Skeletal muscle satellite cell (primary cell): ENCODE measurements around the gene FRMD4A.

Source experiments
- H3K27me3 ChIP-seq: 2 replicates; pipeline ENCODE4 v1.7.0; 2013; ENCODE audit warnings: low read length; ENCODE audit not compliant: control insufficient read depth, insufficient read depth
- H3K36me3 ChIP-seq: 2 replicates; pipeline ENCODE4 v1.7.0; 2013; ENCODE audit warnings: mild to moderate bottlenecking, control low read depth, low read length; ENCODE audit not compliant: insufficient read depth
- H3K4me1 ChIP-seq: 2 replicates; pipeline ENCODE4 v1.7.0; 2013; ENCODE audit warnings: low read length; ENCODE audit not compliant: control insufficient read depth, insufficient read depth
- H3K4me2 ChIP-seq: 2 replicates; pipeline ENCODE4 v1.7.0; 2013; ENCODE audit warnings: mild to moderate bottlenecking, low read length
- H3K4me3 ChIP-seq: 2 replicates; pipeline ENCODE4 v1.7.0; 2013; ENCODE audit warnings: low read length
- H3K9ac ChIP-seq: 2 replicates; pipeline ENCODE4 v1.7.0; 2013; ENCODE audit warnings: mild to moderate bottlenecking, low read depth, low read length, moderate library complexity
- H3K9me3 ChIP-seq: replicated peaks from 2 replicates; pipeline ENCODE4 v1.7.0; 2013; ENCODE audit warnings: mild to moderate bottlenecking, control low read depth, low read length

FRMD4A gene

GRCh38 chr10:14016931-14017333, 313.8 kb downstream of the FRMD4A start:
- H3K4me2 ChIP-seq: no peak overlapping the region
- peaks cover 12% of the 10 kb centered on the region for H3K27me3 ChIP-seq
- no peak overlapping the region for H3K9ac ChIP-seq
- no peaks in the 10 kb centered on the region for H3K4me1 ChIP-seq
- H3K9me3 ChIP-seq: no peaks in the 10 kb centered on the region
- no peak overlapping the region for H3K4me3 ChIP-seq
- H3K36me3 ChIP-seq: no peaks in the 10 kb centered on the region

GRCh38 chr10:14016011-14016536, 314.6 kb downstream of the FRMD4A start:
- no peaks in the 10 kb centered on the region for H3K36me3 ChIP-seq
- no peak overlapping the region for H3K9ac ChIP-seq
- no peaks in the 10 kb centered on the region for H3K4me1 ChIP-seq
- H3K4me3 ChIP-seq: no peak overlapping the region
- H3K4me2 ChIP-seq: no peak overlapping the region
- no peaks in the 10 kb centered on the region for H3K9me3 ChIP-seq
- peaks cover 11% of the 10 kb centered on the region for H3K27me3 ChIP-seq

- no peaks in the 10 kb centered on the region for H3K9me3 ChIP-seq
- no peaks in the 10 kb centered on the region for H3K36me3 ChIP-seq
- H3K9ac ChIP-seq: no peak overlapping the region
- no peak overlapping the region for H3K4me3 ChIP-seq
- H3K4me2 ChIP-seq: no peak overlapping the region
- H3K4me1 ChIP-seq: peaks cover 14% of the 10 kb centered on the region
- peaks cover 5% of the 10 kb centered on the region for H3K27me3 ChIP-seq
These were observed 316.3 kb downstream of the FRMD4A start for GRCh38 chr10:14014423-14014822.

GRCh38 chr10:14010769-14011574, 319.8 kb downstream of the FRMD4A start:
- H3K4me2 ChIP-seq: no peak overlapping the region
- no peaks in the 10 kb centered on the region for H3K36me3 ChIP-seq
- H3K9me3 ChIP-seq: no peaks in the 10 kb centered on the region
- H3K27me3 ChIP-seq: peaks cover 2% of the 10 kb centered on the region
- H3K4me3 ChIP-seq: no peak overlapping the region
- H3K4me1 ChIP-seq: peaks cover 34% of the 10 kb centered on the region
- no peak overlapping the region for H3K9ac ChIP-seq

DNA sequence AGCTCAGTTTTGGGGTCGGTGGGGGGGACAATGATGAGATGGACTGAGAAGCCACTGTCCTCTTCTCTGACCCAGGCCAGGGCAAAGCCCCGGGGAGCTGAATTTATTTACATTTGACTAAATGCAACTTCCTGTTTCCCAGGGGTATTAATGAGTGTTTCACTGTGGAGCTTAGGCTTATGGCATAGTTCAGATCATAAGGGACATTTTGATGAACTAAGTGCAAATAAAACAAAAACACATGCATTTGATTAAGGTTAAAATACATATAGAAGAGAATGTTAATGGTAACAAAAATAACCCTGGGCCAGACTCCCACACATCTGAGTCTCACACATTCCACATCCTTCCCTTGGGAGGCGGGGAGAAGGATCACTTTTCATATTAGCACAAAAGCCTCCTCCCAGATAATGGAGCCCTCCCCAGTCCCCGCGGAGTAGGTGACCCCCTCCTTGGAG, 320.6 kb downstream of the FRMD4A start:
- Histone ChIP-seq H3K36me3 (no peaks in the 10 kb centered on the region), H3K9ac (peak overlapping the region; percentile 80), H3K4me2 (peak overlapping the region; percentile 93), H3K27me3 (no peaks in the 10 kb centered on the region), H3K4me3 (peak overlapping the region; percentile 66), H3K4me1 (peaks cover 34% of the 10 kb centered on the region), H3K9me3 (no peaks in the 10 kb centered on the region)

DNA sequence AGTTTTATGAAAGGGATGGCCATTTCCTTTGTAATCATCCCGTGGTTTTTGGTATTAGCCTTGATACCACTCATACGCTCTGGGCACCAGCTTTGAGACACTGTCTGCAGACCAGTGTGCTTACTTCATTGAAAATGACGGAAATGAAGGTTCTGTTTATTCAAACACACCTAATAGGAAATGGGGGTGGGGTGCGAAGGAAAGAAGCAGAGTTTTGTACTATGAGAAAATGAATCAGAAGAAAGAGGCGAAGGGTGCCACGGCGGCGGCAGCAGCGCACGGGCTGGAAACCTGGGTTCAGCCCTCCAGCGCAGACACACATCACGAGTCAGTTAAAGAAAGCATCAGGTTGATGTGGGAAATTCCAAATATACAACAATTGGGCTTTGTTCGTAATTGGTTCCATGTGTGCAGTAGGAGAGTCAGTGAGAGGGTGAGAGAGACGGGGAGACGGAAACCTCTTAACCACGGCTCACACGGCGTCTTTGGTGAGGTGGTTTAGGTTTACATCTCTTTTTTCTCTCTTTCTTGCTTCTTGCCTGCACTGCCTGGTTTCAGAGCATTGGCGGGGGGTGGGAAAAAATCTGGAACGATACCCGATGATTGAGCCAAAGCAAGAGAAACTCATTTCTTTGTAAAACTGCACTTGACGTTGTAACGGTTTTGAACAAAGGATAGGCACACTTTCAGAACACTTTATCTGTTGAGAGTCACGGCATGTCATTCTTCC, 321.2 kb downstream of the FRMD4A start:
- Histone ChIP-seq H3K9ac (peak overlapping the region; percentile 80), H3K4me3 (peak overlapping the region; percentile 66), H3K9me3 (no peaks in the 10 kb centered on the region)

DNA sequence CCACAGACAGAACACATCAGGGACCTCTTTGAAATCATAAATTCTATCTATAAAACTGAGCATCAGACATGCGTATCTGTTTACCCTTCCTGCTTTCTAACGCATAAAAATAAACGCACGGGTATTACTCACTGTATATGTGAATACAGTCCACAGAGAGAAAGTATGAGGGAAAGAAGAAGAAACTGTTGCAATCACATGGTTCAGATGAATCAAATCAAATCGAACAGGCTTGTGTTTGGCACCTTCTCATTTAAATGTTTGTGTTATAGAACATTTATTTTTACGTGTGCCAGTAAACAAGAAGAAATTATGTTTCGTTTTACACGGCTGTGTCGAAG, 322.0 kb downstream of the FRMD4A start:
- H3K4me3 ChIP-seq: peak overlapping the region; percentile 66
- H3K36me3 ChIP-seq: no peaks in the 10 kb centered on the region
- H3K9me3 ChIP-seq: no peaks in the 10 kb centered on the region
- H3K4me1 ChIP-seq: peaks cover 34% of the 10 kb centered on the region
- H3K4me2 ChIP-seq: peak overlapping the region; percentile 93
- H3K9ac ChIP-seq: peak overlapping the region; percentile 80
- H3K27me3 ChIP-seq: no peaks in the 10 kb centered on the region

More for the DNA sequence above, 321.2 kb downstream of the FRMD4A start:
- no peaks in the 10 kb centered on the region for H3K36me3 ChIP-seq
- no peaks in the 10 kb centered on the region for H3K27me3 ChIP-seq
- H3K4me1 ChIP-seq: peaks cover 34% of the 10 kb centered on the region
- H3K4me2 ChIP-seq: peak overlapping the region; percentile 93

GRCh38 chr10:14004536-14004935, 326.2 kb downstream of the FRMD4A start:
- Histone ChIP-seq H3K4me1 (peaks cover 21% of the 10 kb centered on the region), H3K9me3 (no peaks in the 10 kb centered on the region), H3K36me3 (no peaks in the 10 kb centered on the region), H3K27me3 (peaks cover 8% of the 10 kb centered on the region), H3K4me3 (no peak overlapping the region), H3K4me2 (no peak overlapping the region), H3K9ac (no peak overlapping the region)

DNA sequence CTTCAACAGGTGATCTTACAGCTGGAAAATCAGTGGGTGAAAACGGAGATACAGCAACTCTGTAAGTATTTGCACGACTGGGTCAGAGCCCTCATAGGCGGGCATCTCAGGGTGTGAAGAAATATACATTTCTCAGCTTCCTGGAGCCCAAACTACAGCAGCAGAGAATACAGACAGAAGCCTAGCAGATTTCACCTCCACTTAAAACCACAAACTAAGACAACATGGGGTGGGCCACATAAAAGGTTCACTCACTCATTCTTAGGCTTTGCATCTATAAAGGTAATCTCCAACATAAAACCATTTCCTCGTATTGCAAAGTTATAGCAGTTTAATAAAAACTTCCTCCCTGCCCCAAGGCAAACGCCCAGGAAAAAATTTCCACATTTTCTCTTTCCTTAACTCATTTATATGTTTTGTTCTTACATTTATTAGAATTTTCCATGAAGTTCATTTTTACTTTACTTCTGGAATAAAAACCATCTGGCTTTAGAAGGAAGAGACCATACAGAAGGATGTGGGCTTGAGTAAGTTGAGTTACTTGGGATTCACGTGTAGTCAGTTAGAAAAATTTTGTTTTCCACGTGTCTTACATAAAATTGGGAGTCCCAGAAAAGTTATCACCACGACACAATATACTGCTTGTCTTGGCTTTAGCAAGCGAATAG, 327.1 kb downstream of the FRMD4A start:
- Histone ChIP-seq H3K4me1 (peaks cover 12% of the 10 kb centered on the region), H3K4me3 (no peak overlapping the region), H3K27me3 (peaks cover 8% of the 10 kb centered on the region)

DNA sequence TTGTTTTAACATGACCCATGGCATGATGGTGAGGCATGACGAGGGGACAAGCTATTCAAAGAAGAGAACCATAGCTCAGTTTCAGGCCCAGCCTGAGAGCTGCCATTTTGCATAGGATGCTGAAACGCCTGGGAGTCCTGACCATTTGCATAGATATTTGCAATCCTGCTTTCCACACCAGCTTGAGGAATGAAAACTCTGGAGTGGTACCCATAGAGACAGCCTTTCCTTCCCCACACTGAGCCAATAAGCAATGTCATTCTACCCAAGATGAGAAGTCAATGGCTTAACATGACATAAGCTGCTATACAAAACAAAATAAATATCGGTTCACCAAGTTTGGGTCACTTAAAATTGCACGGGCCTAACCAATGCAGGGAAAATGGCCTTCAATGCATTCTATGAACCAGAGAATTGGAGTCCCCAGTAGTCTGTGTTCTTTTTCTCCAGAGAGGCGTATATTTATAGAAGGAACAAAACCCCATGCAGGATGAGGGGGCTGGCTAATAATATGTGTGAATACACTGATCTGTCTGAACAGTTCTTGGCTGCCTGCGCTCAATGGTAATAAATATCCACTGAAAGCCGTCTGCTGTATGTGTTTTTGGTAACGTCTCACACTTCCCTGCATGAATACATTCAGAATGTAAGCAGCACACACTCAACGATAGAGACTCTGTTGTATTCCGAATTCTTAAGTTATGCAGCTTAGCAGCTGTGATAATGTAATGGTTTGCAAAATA, 329.3 kb downstream of the FRMD4A start:
- Histone ChIP-seq H3K36me3 (no peaks in the 10 kb centered on the region), H3K9me3 (no peaks in the 10 kb centered on the region), H3K27me3 (peaks cover 8% of the 10 kb centered on the region), H3K4me1 (peaks cover 6% of the 10 kb centered on the region), H3K4me2 (no peak overlapping the region), H3K9ac (no peak overlapping the region), H3K4me3 (no peak overlapping the region)

More for the DNA sequence above, 327.1 kb downstream of the FRMD4A start:
- H3K9me3 ChIP-seq: no peaks in the 10 kb centered on the region
- H3K36me3 ChIP-seq: no peaks in the 10 kb centered on the region
- H3K9ac ChIP-seq: no peak overlapping the region
- H3K4me2 ChIP-seq: no peak overlapping the region
